ENCODE data around the gene TAAR2.
"Not testable (repeated sequence)": the region's sequence is repeated elsewhere in the genome, so short reads cannot be mapped to it uniquely, and the experiment has no call there.

Gene TAAR2

DNA sequence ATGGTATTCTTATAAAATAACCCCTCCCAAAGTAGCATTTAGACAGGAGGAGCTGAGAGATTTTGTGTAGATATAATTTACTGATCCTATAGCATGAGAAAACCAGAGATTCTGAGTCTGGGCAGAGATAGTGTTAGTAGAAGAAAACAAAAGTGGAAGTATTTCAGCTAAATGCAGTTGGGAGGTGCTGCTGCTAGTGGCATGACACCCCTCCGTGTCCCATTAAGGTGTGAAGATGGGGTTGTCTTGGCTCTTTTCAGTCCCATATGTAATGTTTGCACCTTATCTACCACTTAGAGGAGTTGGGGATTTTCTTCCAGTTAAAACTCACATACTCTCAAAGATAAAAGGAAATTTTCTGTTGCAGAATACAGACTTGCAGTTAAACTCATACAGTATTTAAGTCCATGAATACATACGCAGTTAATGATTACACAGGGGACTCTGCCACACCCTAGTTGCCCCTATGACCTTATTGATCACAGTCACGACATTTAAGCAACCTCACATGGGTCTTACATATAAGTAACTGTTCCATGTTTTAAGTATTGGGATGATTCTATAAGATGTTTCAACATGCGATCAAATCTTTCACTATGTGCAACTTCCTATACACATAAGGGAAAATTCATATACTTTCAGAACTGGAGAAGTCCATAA lies 11.5 kb downstream of the TAAR2 start:
- TF ChIP-seq, protein P1, sequence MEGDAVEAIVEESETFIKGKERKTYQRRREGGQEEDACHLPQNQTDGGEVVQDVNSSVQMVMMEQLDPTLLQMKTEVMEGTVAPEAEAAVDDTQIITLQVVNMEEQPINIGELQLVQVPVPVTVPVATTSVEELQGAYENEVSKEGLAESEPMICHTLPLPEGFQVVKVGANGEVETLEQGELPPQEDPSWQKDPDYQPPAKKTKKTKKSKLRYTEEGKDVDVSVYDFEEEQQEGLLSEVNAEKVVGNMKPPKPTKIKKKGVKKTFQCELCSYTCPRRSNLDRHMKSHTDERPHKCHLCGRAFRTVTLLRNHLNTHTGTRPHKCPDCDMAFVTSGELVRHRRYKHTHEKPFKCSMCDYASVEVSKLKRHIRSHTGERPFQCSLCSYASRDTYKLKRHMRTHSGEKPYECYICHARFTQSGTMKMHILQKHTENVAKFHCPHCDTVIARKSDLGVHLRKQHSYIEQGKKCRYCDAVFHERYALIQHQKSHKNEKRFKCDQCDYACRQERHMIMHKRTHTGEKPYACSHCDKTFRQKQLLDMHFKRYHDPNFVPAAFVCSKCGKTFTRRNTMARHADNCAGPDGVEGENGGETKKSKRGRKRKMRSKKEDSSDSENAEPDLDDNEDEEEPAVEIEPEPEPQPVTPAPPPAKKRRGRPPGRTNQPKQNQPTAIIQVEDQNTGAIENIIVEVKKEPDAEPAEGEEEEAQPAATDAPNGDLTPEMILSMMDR (IDR thresholded peaks at IDR 0.05; ENCODE audit: low read depth, low read length) = no peak
- H3K4me3 ChIP-seq (ENCODE audit: low read depth, low read length) = no peak overlapping the region

DNA sequence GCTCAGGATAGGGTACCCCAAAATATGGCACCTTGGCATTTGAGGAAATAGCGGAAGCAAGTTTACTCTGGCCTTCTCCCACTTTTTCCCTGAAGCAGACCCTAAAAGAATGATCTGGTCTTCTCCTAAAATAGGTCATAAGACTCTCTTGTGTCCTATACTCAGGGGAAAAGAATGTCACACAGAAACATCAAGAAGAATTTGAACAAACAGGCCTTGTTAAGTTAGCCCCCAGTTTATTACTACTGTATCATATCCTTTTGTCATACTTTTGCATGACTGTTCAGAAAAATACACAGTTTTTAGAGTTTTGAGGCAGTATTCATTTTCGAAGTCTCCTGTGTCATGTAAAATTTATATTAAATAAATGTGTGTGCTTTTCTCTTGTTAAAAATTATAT lies 12.5 kb downstream of the TAAR2 start:
- TF ChIP-seq, protein P1 (IDR thresholded peaks at IDR 0.05; ENCODE audit: low read depth, low read length) = no peak
- no peak overlapping the region for H3K4me3 ChIP-seq (ENCODE audit: low read depth, low read length)

DNA sequence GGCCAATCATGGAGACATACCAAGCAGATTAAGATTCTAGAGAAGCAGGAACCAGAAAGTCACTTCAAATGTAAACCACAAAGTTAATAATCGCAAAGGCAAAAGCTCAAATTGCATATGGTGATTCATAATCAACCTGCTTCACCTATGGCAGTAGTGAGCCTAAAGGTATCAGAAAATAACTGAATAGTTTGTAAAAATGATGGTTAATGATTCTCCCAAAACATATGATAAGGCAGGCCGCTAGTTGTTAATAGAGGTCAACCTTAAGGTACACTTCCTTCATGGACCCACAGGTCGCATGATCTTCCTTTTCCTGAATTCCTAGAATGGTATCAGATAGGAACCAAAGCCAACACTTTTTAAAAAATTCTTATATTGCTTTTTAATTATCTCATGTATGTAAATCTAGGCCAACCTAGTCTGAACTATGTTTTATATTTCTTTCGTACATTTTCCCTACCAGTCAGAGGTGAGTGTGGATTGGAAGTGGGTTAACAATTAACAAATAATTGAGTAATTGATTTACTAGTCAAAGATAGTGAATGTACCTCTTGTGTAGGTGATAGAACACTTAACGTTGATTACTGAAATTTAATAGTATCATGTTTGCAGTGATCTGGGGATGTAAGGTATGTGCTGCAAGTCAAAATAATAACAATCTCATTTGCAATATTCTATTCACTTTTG lies 16.4 kb downstream of the TAAR2 start:
- TF ChIP-seq, protein P1 (IDR thresholded peaks at IDR 0.05; ENCODE audit: low read depth, low read length) = no peak
- no peak overlapping the region for H3K4me3 ChIP-seq (ENCODE audit: low read depth, low read length)

DNA sequence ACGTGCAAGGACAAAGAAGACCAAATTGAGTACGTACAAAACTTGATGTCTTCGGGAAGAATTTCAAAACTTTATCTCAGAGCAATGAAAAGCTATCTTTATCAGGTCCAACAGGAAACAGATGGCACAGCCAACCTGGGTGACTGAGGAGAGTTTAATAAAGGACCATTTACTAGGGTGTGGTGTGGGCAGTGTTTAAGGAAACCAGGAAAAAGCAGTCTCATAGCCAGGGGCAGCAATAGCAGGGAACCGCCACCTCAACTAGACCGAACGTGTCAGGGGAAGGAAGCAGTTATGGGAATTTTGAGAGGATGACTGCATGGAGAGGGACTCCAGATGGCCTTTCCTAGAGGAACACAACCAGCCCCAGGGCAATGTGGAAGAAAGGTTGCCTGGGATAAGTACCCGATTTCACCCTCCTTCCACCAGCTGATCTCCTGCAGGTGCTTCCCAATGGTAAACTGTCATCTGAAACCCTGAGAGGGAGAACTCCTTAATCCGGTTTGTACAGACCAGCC lies 19.4 kb downstream of the TAAR2 start:
- H3K4me3 ChIP-seq (ENCODE audit: low read depth, low read length) = no peak overlapping the region
- TF ChIP-seq, protein P1 (IDR thresholded peaks at IDR 0.05; ENCODE audit: low read depth, low read length) = no peak

DNA sequence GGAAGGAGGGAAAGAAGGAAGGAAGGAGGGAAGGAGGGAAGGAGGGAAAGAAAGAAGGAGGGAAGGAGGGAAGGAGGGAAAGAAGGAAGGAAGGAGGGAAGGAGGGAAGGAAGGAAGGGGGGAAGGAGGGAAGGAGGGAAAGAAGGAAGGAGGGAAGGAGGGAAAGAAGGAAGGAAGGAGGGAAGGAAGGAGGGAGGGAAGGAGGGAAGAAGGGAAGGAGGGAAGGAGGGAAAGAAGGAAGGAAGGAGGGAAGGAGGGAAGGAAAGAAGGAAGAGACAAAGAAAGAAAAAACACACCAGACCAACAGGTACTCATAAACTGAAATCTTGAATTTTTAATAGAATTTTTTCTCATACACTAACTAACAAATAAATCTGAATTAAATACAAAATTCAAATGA lies 23.2 kb downstream of the TAAR2 start:
- not testable (repeated sequence) for H3K4me3 ChIP-seq (ENCODE audit: low read depth, low read length)

DNA sequence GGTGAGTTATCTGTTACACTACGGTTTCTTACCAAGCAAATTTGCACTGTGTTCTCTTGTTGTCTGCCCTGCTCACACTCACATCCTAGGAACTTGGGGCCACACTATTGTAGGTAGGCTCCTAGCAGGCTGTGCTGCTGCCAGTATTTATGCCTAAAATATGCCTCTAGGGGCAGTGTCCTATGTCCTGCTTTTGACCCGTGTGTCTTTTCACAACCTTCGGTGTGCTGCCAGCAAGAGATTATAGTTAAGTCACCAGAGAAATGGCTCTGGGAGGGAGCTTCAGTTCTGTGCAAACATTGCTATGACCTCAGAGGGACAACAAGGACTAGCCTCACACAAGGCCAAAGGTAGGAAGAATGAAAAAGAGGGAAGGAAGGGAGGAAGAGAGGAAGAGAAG lies 25.6 kb downstream of the TAAR2 start:
- H3K4me3 ChIP-seq (ENCODE audit: low read depth, low read length) = no peak overlapping the region
- TF ChIP-seq, protein P1 (IDR thresholded peaks at IDR 0.05; ENCODE audit: low read depth, low read length) = 0 out of 2 replicates have a peak, but pooled peaks have one; percentile 6

DNA sequence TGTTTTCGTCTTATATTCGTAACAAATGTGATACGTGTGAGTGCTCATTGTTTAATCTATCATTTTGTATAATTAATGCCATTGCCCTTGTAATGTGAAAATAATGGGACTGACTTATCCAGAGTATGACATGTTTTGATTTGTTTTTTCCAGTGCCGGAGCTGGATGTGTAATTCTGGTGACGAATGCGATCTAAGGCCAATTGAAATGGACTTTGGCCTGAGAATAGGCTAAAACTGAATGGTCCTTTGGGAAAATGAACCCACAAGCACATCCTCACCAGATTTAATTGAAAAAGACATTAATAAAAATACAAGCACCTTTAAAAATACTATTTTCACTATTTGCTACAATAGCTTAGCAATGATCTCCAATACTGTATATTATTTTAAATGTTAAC lies 27.9 kb downstream of the TAAR2 start:
- H3K4me3 ChIP-seq (ENCODE audit: low read depth, low read length) = no peak overlapping the region
- TF ChIP-seq, protein P1 (IDR thresholded peaks at IDR 0.05; ENCODE audit: low read depth, low read length) = no peak

Data from WI38 (cell line).